ENCODE measurements around the gene MDM4. TPM values are rescaled to one million over a fixed set of nuclear protein-coding genes. Genes with fewer than 3 reads are reported as not detected.
"Not testable (repeated sequence)": the region's sequence is repeated elsewhere in the genome, so short reads cannot be mapped to it uniquely, and the experiment has no call there.

MDM4 gene
- total RNA-seq, 2 donors from 2014 or later: 65.5 to 161 TPM

GRCh38 chr1:204514828-204515227, 1.4 kb upstream of the MDM4 start:
- Histone ChIP-seq H3K4me1 (ENCODE audit: control insufficient read depth, insufficient read depth, low read length) (no peaks in the 10 kb centered on the region), H3K36me3 (ENCODE audit: control insufficient read depth, insufficient read depth, low read length) (peaks cover 15% of the 10 kb centered on the region), H3K27ac (ENCODE audit: low read depth, low read length) (no peak overlapping the region), H3K27me3 (ENCODE audit: control insufficient read depth, insufficient read depth, low read length, poor library complexity, severe bottlenecking) (no peaks in the 10 kb centered on the region), H3K9ac (ENCODE audit: extremely low read depth, low read length, poor library complexity, severe bottlenecking) (no peak overlapping the region), H3K9me3 (ENCODE audit: control insufficient read depth, low read length) (no peaks in the 10 kb centered on the region), H3K4me3 (ENCODE audit: low read length) (no peak overlapping the region)
- no peak overlapping the region for H3K27ac Mint-ChIP-seq
- no peaks in the 10 kb centered on the region for H3K27me3 Mint-ChIP-seq (ENCODE audit: insufficient read depth)
- H3K4me1 Mint-ChIP-seq: peaks cover 4% of the 10 kb centered on the region
- peaks cover 21% of the 10 kb centered on the region for H3K36me3 Mint-ChIP-seq (ENCODE audit: low read depth)
- H3K4me3 Mint-ChIP-seq: no peak overlapping the region
- TF ChIP-seq, protein P1, sequence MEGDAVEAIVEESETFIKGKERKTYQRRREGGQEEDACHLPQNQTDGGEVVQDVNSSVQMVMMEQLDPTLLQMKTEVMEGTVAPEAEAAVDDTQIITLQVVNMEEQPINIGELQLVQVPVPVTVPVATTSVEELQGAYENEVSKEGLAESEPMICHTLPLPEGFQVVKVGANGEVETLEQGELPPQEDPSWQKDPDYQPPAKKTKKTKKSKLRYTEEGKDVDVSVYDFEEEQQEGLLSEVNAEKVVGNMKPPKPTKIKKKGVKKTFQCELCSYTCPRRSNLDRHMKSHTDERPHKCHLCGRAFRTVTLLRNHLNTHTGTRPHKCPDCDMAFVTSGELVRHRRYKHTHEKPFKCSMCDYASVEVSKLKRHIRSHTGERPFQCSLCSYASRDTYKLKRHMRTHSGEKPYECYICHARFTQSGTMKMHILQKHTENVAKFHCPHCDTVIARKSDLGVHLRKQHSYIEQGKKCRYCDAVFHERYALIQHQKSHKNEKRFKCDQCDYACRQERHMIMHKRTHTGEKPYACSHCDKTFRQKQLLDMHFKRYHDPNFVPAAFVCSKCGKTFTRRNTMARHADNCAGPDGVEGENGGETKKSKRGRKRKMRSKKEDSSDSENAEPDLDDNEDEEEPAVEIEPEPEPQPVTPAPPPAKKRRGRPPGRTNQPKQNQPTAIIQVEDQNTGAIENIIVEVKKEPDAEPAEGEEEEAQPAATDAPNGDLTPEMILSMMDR (conservative IDR thresholded peaks at IDR 0.05): no peak
- 71 to 95% methylated on average over 1 to 2 of the region's 2 CpGs for WGBS, 2 experiments (ENCODE audit: insufficient coverage in 1 of 2, insufficient read length in 1 of 2)
- DNase-seq: no peak
- no peaks in the 10 kb centered on the region for H3K9me3 Mint-ChIP-seq

DNA sequence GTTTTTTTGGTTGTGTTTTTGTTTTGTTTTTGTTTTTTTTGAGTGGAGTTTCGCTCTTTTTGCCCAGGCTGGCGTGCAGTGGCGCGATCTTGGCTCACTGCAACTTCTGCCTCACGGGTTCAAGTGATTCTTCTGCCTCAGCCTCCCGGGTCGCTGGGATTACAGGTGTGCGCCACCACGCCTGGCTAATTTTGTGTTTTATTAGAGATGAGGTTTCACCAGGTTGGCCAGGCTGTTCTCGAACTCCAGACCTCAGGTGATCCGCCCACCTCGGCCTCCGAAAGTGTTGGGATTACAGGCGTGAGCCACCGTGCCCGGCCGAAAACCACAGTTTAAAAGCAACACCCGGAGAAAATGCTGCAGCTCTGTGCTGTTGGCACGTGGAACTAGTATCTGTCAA, 1.2 kb downstream of the MDM4 start:
- Histone ChIP-seq H3K36me3 (ENCODE audit: control insufficient read depth, insufficient read depth, low read length) (peaks cover 25% of the 10 kb centered on the region), H3K4me3 (ENCODE audit: low read length) (peak overlapping the region; percentile 94)
- not testable (repeated sequence) for H3K9me3 Mint-ChIP-seq; H3K27ac Mint-ChIP-seq; H3K4me3 Mint-ChIP-seq; H3K27me3 ChIP-seq (ENCODE audit: control insufficient read depth, insufficient read depth, low read length, poor library complexity, severe bottlenecking); H3K9me3 ChIP-seq (ENCODE audit: control insufficient read depth, low read length); DNase-seq; H3K27ac ChIP-seq (ENCODE audit: low read depth, low read length); H3K4me1 Mint-ChIP-seq; H3K27me3 Mint-ChIP-seq (ENCODE audit: insufficient read depth); H3K4me1 ChIP-seq (ENCODE audit: control insufficient read depth, insufficient read depth, low read length); H3K9ac ChIP-seq (ENCODE audit: extremely low read depth, low read length, poor library complexity, severe bottlenecking)
- peaks cover 34% of the 10 kb centered on the region for H3K36me3 Mint-ChIP-seq (ENCODE audit: low read depth)
- 91 to 94% methylated on average over 17 to 19 of the region's 19 CpGs for WGBS, 2 experiments (ENCODE audit: insufficient coverage in 1 of 2, insufficient read length in 1 of 2)

DNA sequence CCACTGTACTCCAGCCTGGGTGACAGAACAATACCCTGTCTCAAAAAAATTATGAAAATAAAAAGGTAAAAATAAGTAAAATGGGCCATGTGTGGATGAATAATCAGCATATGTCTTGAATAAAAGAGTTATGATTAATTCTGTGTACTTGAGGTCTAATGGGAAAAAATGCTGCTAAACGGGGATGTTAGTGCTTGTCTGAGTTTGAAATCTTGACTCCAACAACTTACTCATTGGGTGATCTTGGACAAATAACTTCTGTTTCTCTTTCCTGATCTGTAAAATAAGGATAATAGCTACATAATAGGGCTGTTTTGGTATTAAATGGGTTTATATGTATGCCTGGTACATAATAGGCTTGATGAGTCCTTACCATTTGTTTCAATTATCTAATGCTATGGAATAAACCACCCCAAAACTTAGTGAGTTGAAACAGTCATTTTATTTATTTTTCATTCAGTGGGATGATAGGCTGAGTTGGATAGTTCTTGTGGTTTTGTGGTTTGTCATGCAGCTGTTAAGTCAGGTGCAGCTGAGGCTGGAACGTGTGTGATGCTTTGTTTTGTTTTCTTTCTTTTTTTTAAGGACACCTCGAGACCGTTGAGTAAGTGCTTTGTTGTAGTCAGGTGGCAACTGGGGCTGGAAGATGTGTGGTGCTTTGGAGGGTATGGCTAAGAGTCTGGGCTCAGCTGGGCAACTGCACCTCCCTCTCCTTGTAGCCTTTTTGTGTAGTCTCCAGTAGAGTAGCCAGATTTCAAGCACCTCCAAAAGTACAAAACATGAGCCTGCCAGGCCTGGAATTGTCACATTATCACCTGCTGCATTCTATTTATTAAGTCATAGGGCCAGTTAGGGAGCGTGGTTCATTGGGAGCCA, 4.9 kb downstream of the MDM4 start:
- no peaks in the 10 kb centered on the region for H3K27me3 Mint-ChIP-seq (ENCODE audit: insufficient read depth)
- Histone ChIP-seq H3K4me3 (ENCODE audit: low read length) (no peak overlapping the region), H3K27me3 (ENCODE audit: control insufficient read depth, insufficient read depth, low read length, poor library complexity, severe bottlenecking) (no peaks in the 10 kb centered on the region), H3K27ac (ENCODE audit: low read depth, low read length) (no peak overlapping the region), H3K9me3 (ENCODE audit: control insufficient read depth, low read length) (peaks cover 16% of the 10 kb centered on the region), H3K36me3 (ENCODE audit: control insufficient read depth, insufficient read depth, low read length) (peaks cover 43% of the 10 kb centered on the region), H3K4me1 (ENCODE audit: control insufficient read depth, insufficient read depth, low read length) (no peaks in the 10 kb centered on the region), H3K9ac (ENCODE audit: extremely low read depth, low read length, poor library complexity, severe bottlenecking) (no peak overlapping the region)
- 96% methylated on average over 3 to 5 of the region's 5 CpGs for WGBS, 2 experiments (ENCODE audit: insufficient coverage in 1 of 2, insufficient read length in 1 of 2)
- peak overlapping the region; percentile 9 for H3K27ac Mint-ChIP-seq
- no peak overlapping the region for H3K4me3 Mint-ChIP-seq
- peak; percentile 41 for DNase-seq
- TF ChIP-seq, protein P1 (conservative IDR thresholded peaks at IDR 0.05): no peak
- peaks cover 16% of the 10 kb centered on the region for H3K9me3 Mint-ChIP-seq
- H3K4me1 Mint-ChIP-seq: peaks cover 14% of the 10 kb centered on the region
- H3K36me3 Mint-ChIP-seq (ENCODE audit: low read depth): peaks cover 56% of the 10 kb centered on the region

- H3K4me3 Mint-ChIP-seq; H3K27ac Mint-ChIP-seq; H3K4me1 ChIP-seq (ENCODE audit: control insufficient read depth, insufficient read depth, low read length); H3K27ac ChIP-seq (ENCODE audit: low read depth, low read length); H3K9ac ChIP-seq (ENCODE audit: extremely low read depth, low read length, poor library complexity, severe bottlenecking); H3K4me3 ChIP-seq (ENCODE audit: low read length); H3K27me3 ChIP-seq (ENCODE audit: control insufficient read depth, insufficient read depth, low read length, poor library complexity, severe bottlenecking); H3K27me3 Mint-ChIP-seq (ENCODE audit: insufficient read depth): not testable (repeated sequence)
- WGBS, 2 experiments (ENCODE audit: insufficient coverage in 1 of 2, insufficient read length in 1 of 2): 89 to 94% methylated on average over 5 of the region's 5 CpGs
- peaks cover 16% of the 10 kb centered on the region for H3K9me3 Mint-ChIP-seq
- H3K36me3 ChIP-seq (ENCODE audit: control insufficient read depth, insufficient read depth, low read length): peaks cover 51% of the 10 kb centered on the region
- H3K9me3 ChIP-seq (ENCODE audit: control insufficient read depth, low read length): peaks cover 16% of the 10 kb centered on the region
- peak; percentile 13 for DNase-seq
- peaks cover 12% of the 10 kb centered on the region for H3K4me1 Mint-ChIP-seq
- H3K36me3 Mint-ChIP-seq (ENCODE audit: low read depth): peaks cover 58% of the 10 kb centered on the region
Measured at GRCh38 chr1:204521941-204522521, 5.8 kb downstream of the MDM4 start.
